GM18867 (cell line): Measurements from ENCODE around the gene VIL1.

Experiments
- ATAC-seq: cut with Tn5 transposase; IDR thresholded peaks from one replicate; pipeline ENCODE4 v1.9.1; 2021; ENCODE audit warnings: mild to moderate bottlenecking, moderate library complexity; ENCODE audit not compliant: unreplicated experiment

VIL1 gene

GRCh38 chr2:218482651-218483050 lies 63.7 kb downstream of the VIL1 start:
- no peak for ATAC-seq

GRCh38 chr2:218485986-218486667 lies 67.2 kb downstream of the VIL1 start:
- no peak for ATAC-seq

GRCh38 chr2:218500501-218501060 lies 81.7 kb downstream of the VIL1 start:
- ATAC-seq: no peak

- no peak for ATAC-seq
Observed at GRCh38 chr2:218501665-218502064, 82.7 kb downstream of the VIL1 start.
